MM.1S (cell line): ENCODE results near the gene OS9.
A peak's percentile ranks its signal among the peaks of the same experiment; 100 is the strongest.

Experiments
- DNase-seq: peaks from one replicate; pipeline ENCODE4 v3.0.0-alpha.2; 2015
- H2AFZ ChIP-seq: fragments of 300-600 bp; sonication (generic); 2 replicates; pipeline ENCODE4 v1.6.0; 2016; ENCODE audit warnings: antibody characterized with exemption, low read length
- H3F3A ChIP-seq: fragments of 300-600 bp; sonication (generic); 2 replicates; pipeline ENCODE4 v1.6.1; 2016; ENCODE audit warnings: mild to moderate bottlenecking, antibody characterized with exemption, low read length, moderate library complexity, mixed read lengths; ENCODE audit not compliant: insufficient read depth
- H3K27ac ChIP-seq: fragments of 300-600 bp; sonication (generic); 2 replicates; pipeline ENCODE4 v1.5.1; 2016; ENCODE audit warnings: mild to moderate bottlenecking, low read length
- H3K27me3 ChIP-seq: fragments of 300-600 bp; sonication (generic); replicated peaks from 2 replicates; pipeline ENCODE4 v1.6.0; 2016; ENCODE audit warnings: low read length; ENCODE audit not compliant: insufficient read depth
- H3K36me3 ChIP-seq: fragments of 300-600 bp; sonication (generic); replicated peaks from 2 replicates; pipeline ENCODE4 v1.6.1; 2016; ENCODE audit warnings: mild to moderate bottlenecking, low read length, mixed read lengths; ENCODE audit not compliant: insufficient read depth
- H3K4me1 ChIP-seq: fragments of 300-600 bp; sonication (generic); 2 replicates; pipeline ENCODE4 v1.6.1; 2016; ENCODE audit warnings: low read length, mixed read lengths
- H3K4me2 ChIP-seq: fragments of 300-600 bp; sonication (generic); 2 replicates; pipeline ENCODE4 v1.6.0; 2016; ENCODE audit warnings: low read depth, low read length
- H3K4me3 ChIP-seq: fragments of 300-600 bp; sonication (generic); 2 replicates; pipeline ENCODE4 v1.5.1; 2016; ENCODE audit warnings: low read length, mixed read lengths
- H3K79me2 ChIP-seq: fragments of 300-600 bp; sonication (generic); 2 replicates; pipeline ENCODE4 v1.6.1; 2016; ENCODE audit warnings: mixed run types, low read length, mixed read lengths
- H3K9ac ChIP-seq: fragments of 300-600 bp; sonication (generic); 2 replicates; pipeline ENCODE4 v1.6.1; 2016; ENCODE audit warnings: low read length, mixed read lengths
- H3K9me2 ChIP-seq: fragments of 300-600 bp; sonication (generic); replicated peaks from 2 replicates; pipeline ENCODE4 v1.6.1; 2016; ENCODE audit warnings: mild to moderate bottlenecking, low read length, mixed read lengths; ENCODE audit not compliant: insufficient read depth
- H3K9me3 ChIP-seq: fragments of 300-600 bp; sonication (generic); replicated peaks from 2 replicates; pipeline ENCODE4 v1.6.1; 2016; ENCODE audit warnings: mild to moderate bottlenecking, low read length, mixed read lengths; ENCODE audit not compliant: insufficient read depth
- H4K20me1 ChIP-seq: fragments of 300-600 bp; sonication (generic); 2 replicates; pipeline ENCODE4 v1.6.1; 2016; ENCODE audit warnings: mild to moderate bottlenecking, low read length, moderate library complexity, mixed read lengths; ENCODE audit not compliant: insufficient read depth
- EZH2 ChIP-seq: fragments of 300-600 bp; sonication (generic); optimal IDR thresholded peaks from 2 replicates; pipeline ENCODE3; 2017; ENCODE audit warnings: low read depth, mild to moderate bottlenecking, antibody characterized with exemption, low read length, mixed read lengths
- EZH2phosphoT487 ChIP-seq: fragments of 300-600 bp; sonication (generic); IDR thresholded peaks from 2 replicates; pipeline ENCODE4 v1.6.1; 2018; ENCODE audit warnings: antibody characterized with exemption, low read length
- TF ChIP-seq, protein P1 (sequence below): fragments of 300-600 bp; sonication (generic); IDR thresholded peaks from 2 replicates; pipeline ENCODE4 v1.5.1; 2016; ENCODE audit warnings: antibody characterized with exemption, low read length, mixed read lengths

Gene OS9

DNA sequence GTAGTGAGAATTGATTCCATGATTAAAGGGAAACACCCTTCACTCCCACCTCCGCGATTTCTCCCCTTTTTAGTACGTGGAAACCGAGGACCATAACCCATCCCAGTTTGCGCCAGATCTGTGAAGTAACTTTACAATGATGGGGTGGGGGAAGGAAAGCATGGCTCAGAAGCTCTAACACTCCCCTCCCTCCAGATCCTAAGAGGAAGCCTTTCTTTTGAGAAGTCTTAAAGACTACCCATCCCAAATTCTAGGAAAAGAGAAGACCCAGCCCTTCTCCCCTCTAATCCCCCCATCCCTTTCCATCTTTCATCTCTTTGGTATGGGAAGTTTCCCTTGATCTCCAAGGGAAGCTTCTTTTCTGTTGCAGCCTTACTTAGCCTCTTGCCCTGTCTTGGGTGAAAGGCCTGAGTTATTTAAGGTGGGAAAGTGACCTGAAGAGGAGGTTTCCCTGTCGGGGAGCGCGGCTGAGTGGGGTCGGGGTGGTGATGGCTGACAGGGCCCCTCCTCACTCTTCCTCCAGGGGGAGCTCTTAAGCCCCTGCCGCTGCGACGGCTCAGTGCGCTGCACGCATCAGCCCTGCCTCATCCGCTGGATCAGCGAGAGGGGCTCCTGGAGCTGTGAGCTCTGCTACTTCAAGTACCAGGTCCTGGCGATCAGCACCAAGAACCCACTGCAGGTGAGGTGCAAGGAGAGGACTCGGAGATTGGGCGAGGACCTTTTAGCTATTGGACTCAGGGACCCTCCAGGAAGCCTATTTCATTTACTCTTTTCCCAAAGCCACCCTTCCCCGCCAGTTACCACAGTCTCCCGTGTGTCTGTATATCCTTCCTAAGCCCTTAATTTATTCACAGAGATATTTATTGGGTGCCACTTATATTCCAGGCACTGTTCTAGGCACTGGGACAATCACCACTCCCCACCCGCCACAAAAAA is 62.7 kb downstream of the OS9 start:
- H3K79me2 ChIP-seq: peaks cover 14% of the 10 kb centered on the region
- peak overlapping the region; percentile 96 for H3K4me2 ChIP-seq
- no peaks in the 10 kb centered on the region for H3K27me3 ChIP-seq
- H3K27ac ChIP-seq: peak overlapping the region; percentile 65; the same call in 1 of the 2 replicates
- H3F3A ChIP-seq: peaks cover 23% of the 10 kb centered on the region
- H3K9me3 ChIP-seq: no peaks in the 10 kb centered on the region
- TF ChIP-seq EZH2: no peak
- TF ChIP-seq, protein P1, sequence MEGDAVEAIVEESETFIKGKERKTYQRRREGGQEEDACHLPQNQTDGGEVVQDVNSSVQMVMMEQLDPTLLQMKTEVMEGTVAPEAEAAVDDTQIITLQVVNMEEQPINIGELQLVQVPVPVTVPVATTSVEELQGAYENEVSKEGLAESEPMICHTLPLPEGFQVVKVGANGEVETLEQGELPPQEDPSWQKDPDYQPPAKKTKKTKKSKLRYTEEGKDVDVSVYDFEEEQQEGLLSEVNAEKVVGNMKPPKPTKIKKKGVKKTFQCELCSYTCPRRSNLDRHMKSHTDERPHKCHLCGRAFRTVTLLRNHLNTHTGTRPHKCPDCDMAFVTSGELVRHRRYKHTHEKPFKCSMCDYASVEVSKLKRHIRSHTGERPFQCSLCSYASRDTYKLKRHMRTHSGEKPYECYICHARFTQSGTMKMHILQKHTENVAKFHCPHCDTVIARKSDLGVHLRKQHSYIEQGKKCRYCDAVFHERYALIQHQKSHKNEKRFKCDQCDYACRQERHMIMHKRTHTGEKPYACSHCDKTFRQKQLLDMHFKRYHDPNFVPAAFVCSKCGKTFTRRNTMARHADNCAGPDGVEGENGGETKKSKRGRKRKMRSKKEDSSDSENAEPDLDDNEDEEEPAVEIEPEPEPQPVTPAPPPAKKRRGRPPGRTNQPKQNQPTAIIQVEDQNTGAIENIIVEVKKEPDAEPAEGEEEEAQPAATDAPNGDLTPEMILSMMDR: peak; percentile 87
- no peak for TF ChIP-seq EZH2phosphoT487
- peak; percentile 63 for DNase-seq
- H2AFZ ChIP-seq: peak overlapping the region; percentile 60; the same call in 1 of the 2 replicates
- peak overlapping the region; percentile 64; the same call in 1 of the 2 replicates for H3K9ac ChIP-seq
- no peaks in the 10 kb centered on the region for H4K20me1 ChIP-seq
- peaks cover 24% of the 10 kb centered on the region for H3K4me1 ChIP-seq
- no peaks in the 10 kb centered on the region for H3K9me2 ChIP-seq
- H3K4me3 ChIP-seq: peak overlapping the region; percentile 73
- H3K36me3 ChIP-seq: no peaks in the 10 kb centered on the region

DNA sequence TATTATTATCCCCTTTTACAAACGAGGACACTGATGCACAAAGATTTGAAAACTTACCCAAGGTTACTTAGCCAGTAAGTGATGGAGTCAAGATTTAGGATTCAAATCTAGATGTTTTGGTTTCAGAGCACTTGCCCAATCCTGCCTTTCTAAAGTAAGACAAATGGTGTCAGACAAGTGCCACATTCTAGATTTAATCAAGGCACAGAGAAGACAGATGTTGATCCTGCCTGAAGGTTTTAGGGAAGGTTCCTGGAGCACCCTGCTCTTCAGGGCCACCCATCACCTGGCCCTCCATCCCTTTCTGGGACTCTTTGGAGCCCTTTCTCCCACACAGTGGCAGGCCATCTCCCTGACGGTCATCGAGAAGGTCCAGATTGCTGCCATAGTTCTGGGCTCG is 63.8 kb downstream of the OS9 start:
- H3K9me3 ChIP-seq: no peaks in the 10 kb centered on the region
- no peak overlapping the region for H3K4me2 ChIP-seq
- no peaks in the 10 kb centered on the region for H3K9me2 ChIP-seq
- peaks cover 9% of the 10 kb centered on the region; the same call in 1 of the 2 replicates for H3K79me2 ChIP-seq
- no peaks in the 10 kb centered on the region for H3K36me3 ChIP-seq
- no peak overlapping the region for H3K9ac ChIP-seq
- H3K4me1 ChIP-seq: peaks cover 22% of the 10 kb centered on the region
- H4K20me1 ChIP-seq: no peaks in the 10 kb centered on the region
- H3K27me3 ChIP-seq: no peaks in the 10 kb centered on the region
- no peak overlapping the region for H3K27ac ChIP-seq
- peaks cover 22% of the 10 kb centered on the region for H3F3A ChIP-seq
- no peak for DNase-seq
- H3K4me3 ChIP-seq: no peak overlapping the region
- no peak for TF ChIP-seq EZH2phosphoT487
- TF ChIP-seq EZH2: no peak
- TF ChIP-seq, protein P1: no peak
- H2AFZ ChIP-seq: no peak overlapping the region

DNA sequence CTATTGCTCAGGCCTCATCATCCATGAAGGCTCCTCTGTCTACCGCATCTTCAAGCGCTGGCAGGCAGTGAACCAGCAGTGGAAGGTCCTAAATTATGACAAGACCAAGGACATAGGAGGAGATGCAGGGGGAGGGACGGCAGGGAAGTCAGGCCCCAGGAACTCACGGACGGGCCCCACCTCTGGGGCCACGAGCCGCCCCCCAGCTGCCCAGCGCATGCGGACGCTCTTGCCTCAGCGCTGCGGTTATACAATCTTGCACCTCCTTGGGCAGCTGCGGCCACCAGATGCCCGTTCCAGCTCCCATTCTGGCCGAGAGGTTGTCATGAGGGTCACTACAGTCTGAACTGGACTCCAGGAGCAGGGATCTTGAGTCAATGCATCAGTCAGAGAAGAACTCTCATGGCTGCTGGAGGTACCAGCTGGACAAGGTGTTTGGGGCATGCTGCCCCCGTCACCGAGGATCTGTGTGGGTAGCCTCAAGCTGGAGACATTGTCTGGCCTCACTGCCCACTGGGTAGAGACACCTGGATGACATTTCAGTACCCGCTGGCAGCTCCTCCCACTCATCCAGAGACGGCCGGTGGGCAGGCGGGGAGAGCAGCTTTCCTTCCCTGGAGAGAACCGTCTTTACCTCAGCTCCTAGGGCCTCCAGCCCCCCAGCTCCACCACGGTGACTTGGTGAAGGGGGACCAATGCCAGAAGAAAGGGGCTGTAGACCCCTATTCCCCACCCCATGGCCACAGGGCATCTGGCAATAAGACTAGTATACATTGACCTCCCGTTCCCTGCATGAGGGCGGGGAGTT is 64.8 kb downstream of the OS9 start:
- Histone ChIP-seq H3K36me3 (no peaks in the 10 kb centered on the region), H3K4me1 (peaks cover 12% of the 10 kb centered on the region), H3K27ac (no peak overlapping the region), H3K4me2 (no peak overlapping the region), H3K9me3 (no peaks in the 10 kb centered on the region), H3F3A (peaks cover 18% of the 10 kb centered on the region), H4K20me1 (no peaks in the 10 kb centered on the region), H3K27me3 (no peaks in the 10 kb centered on the region), H3K9ac (no peak overlapping the region), H3K79me2 (peaks cover 9% of the 10 kb centered on the region; the same call in 1 of the 2 replicates), H2AFZ (no peak overlapping the region), H3K4me3 (no peak overlapping the region), H3K9me2 (no peaks in the 10 kb centered on the region)
- no peak for DNase-seq
- TF ChIP-seq EZH2 (no peak), EZH2phosphoT487 (no peak)
- TF ChIP-seq, protein P1: no peak
